HCT116 (cell line): Measurements from ENCODE around the gene KCNK6. TPM values are rescaled to one million over a fixed set of nuclear protein-coding genes. Genes with fewer than 3 reads are reported as not detected.

ENCODE experiments used
- ATAC-seq: fragments of 200-7000 bp; cut with Tn5 transposase; 2 replicates; pipeline ENCODE4 v1.9.1; 2020; ENCODE audit warnings: mild to moderate bottlenecking, moderate library complexity
- BruUV-seq: library from RNA; stranded (reverse); fragments of 400-500 nt; replicated peaks from 2 replicates; lab custom pipeline; 2021; lab: Mats Ljungman, UMichigan
- CTCF ChIA-PET: fragments of 300-600 bp; sonication (Branson Sonifier 250); formaldehyde crosslinking; loops from one replicate; lab custom pipeline; 2021; ENCODE audit warnings: antibody characterized with exemption; lab: Charles Lee
- POLR2A ChIA-PET: fragments of 300-600, 350-600 bp; sonication (Branson Sonifier 250); formaldehyde crosslinking; loops from one replicate; lab custom pipeline; 2021; ENCODE audit warnings: antibody characterized with exemption; lab: Charles Lee
- RAD21 ChIA-PET, 2 experiments: fragments of 300-600 bp; sonication (Branson Sonifier 250); formaldehyde crosslinking; loops; one replicate each; lab custom pipeline; 2023; ENCODE audit warnings: low total read pairs in 2 of 2; ENCODE audit not compliant: uncharacterized antibody in 2 of 2, unreplicated experiment in 2 of 2, low non-redundant PET in 1 of 2; lab: Charles Lee
- DNase-seq: peaks from one replicate; pipeline ENCODE4 v3.0.0-alpha.2; 2010; ENCODE audit warnings: low read depth, low spot score
- H2AFZ ChIP-seq: fragments of 200-600 bp; shearing (Covaris generic), sonication (generic); 2 replicates; pipeline ENCODE4 v1.6.1; 2017; ENCODE audit warnings: low read depth, mixed run types, mixed read lengths, antibody characterized with exemption, low read length; ENCODE audit not compliant: poor library complexity, severe bottlenecking
- H3K27ac ChIP-seq: 2 replicates; pipeline ENCODE4 v1.5.1; 2012; ENCODE audit warnings: low read depth, low read length
- H3K27me3 ChIP-seq: fragments of 200-600 bp; sonication (generic); 2 replicates; pipeline ENCODE4 v1.6.1; 2016; ENCODE audit warnings: mixed run types, low read length, mixed read lengths; ENCODE audit not compliant: insufficient read depth
- H3K36me3 ChIP-seq, 2 experiments: fragments of 200-500 bp in 1 of 2; fragments of 200-600 bp in 1 of 2; sonication (Bioruptor generic) in 1 of 2; sonication (generic) in 1 of 2; 2 replicates each; pipeline versions ENCODE4 v1.5.1 to v1.6.1; 2014 to 2016; ENCODE audit warnings: low read length in 2 of 2, inconsistent platforms in 1 of 2, mixed read lengths in 1 of 2, mixed run types in 1 of 2; ENCODE audit not compliant: insufficient read depth in 2 of 2, control insufficient read depth in 1 of 2
- H3K4me1 ChIP-seq, 2 experiments: fragments of 200-600 bp in 1 of 2; sonication (generic) in 1 of 2; 2 replicates each; pipeline versions ENCODE4 v1.5.1 to v1.6.1; 2012 to 2017; ENCODE audit warnings: low read length in 2 of 2, inconsistent platforms in 1 of 2, mild to moderate bottlenecking in 1 of 2, mixed read lengths in 1 of 2, mixed run types in 1 of 2, moderate library complexity in 1 of 2; ENCODE audit not compliant: insufficient read depth in 2 of 2, control insufficient read depth in 1 of 2
- H3K4me2 ChIP-seq: fragments of 200-600 bp; sonication (generic); 2 replicates; pipeline ENCODE4 v1.6.1; 2017; ENCODE audit warnings: mixed run types, low read length, mixed read lengths
- H3K4me3 ChIP-seq, 2 experiments: fragments of 200-600 bp in 1 of 2; sonication (generic) in 1 of 2; replicated peaks in 1 of 2; 2 replicates each; pipeline ENCODE4 v1.5.1; 2011 to 2016; ENCODE audit warnings: low read length in 2 of 2, control low read depth in 1 of 2, low read depth in 1 of 2, mild to moderate bottlenecking in 1 of 2, mixed read lengths in 1 of 2, mixed run types in 1 of 2
- H3K79me2 ChIP-seq: fragments of 200-600 bp; sonication (generic); 2 replicates; pipeline ENCODE4 v1.6.1; 2017; ENCODE audit warnings: mild to moderate bottlenecking, mixed run types, low read length, moderate library complexity, mixed read lengths; ENCODE audit not compliant: insufficient read depth
- H3K9ac ChIP-seq: fragments of 200-600 bp; sonication (generic); 2 replicates; pipeline ENCODE4 v1.6.1; 2016; ENCODE audit warnings: low read length, mixed read lengths
- H3K9me2 ChIP-seq: fragments of 200-600 bp; sonication (generic), shearing (Covaris generic); 2 replicates; pipeline ENCODE4 v1.6.1; 2017; ENCODE audit warnings: mixed run types, mild to moderate bottlenecking, moderate library complexity; ENCODE audit not compliant: insufficient read depth
- H3K9me3 ChIP-seq, 2 experiments: fragments of 200-500 bp in 1 of 2; fragments of 200-600 bp in 1 of 2; sonication (Bioruptor generic) in 1 of 2; sonication (generic) in 1 of 2; 2 replicates each; pipeline ENCODE4 v1.6.1; 2014 to 2017; ENCODE audit warnings: low read length in 2 of 2, mixed read lengths in 2 of 2, inconsistent platforms in 1 of 2, low read depth in 1 of 2, mild to moderate bottlenecking in 1 of 2, mixed run types in 1 of 2, moderate library complexity in 1 of 2; ENCODE audit not compliant: control insufficient read depth in 1 of 2, insufficient read depth in 1 of 2
- H4K20me1 ChIP-seq: fragments of 200-600 bp; sonication (generic), shearing (Covaris generic); 2 replicates; pipeline ENCODE4 v1.6.1; 2017; ENCODE audit warnings: mixed run types, mild to moderate bottlenecking, moderate library complexity; ENCODE audit not compliant: insufficient read depth
- ELF1 ChIP-seq: IDR thresholded peaks from 2 replicates; pipeline ENCODE4 v1.6.1; 2012; ENCODE audit warnings: low read depth, borderline replicate concordance
- EZH2phosphoT487 ChIP-seq: fragments of 200-600 bp; IDR thresholded peaks from 2 replicates; pipeline ENCODE4 v1.6.1; 2018; ENCODE audit warnings: antibody characterized with exemption, borderline replicate concordance
- MAX ChIP-seq: IDR thresholded peaks from 2 replicates; pipeline ENCODE4 v1.6.1; 2012
- POLR2A ChIP-seq: IDR thresholded peaks from 2 replicates; pipeline ENCODE4 v1.7.0; 2011; ENCODE audit warnings: borderline replicate concordance; ENCODE audit not compliant: insufficient read depth, insufficient read length; ENCODE audit errors: extremely low read depth
- POLR2AphosphoS5 ChIP-seq: IDR thresholded peaks from 2 replicates; pipeline ENCODE4 v1.6.1; 2011; ENCODE audit warnings: mild to moderate bottlenecking, low read depth, low read length, moderate library complexity
- YY1 ChIP-seq: IDR thresholded peaks from 2 replicates; pipeline ENCODE4 v1.6.1; 2011; ENCODE audit warnings: low read length, low read depth, moderate library complexity, mild to moderate bottlenecking; ENCODE audit not compliant: insufficient replicate concordance; ENCODE audit errors: extremely low read depth
- ZBTB33 ChIP-seq: IDR thresholded peaks from 2 replicates; pipeline ENCODE4 v1.6.1; 2011; ENCODE audit warnings: mild to moderate bottlenecking, low read length, moderate library complexity; ENCODE audit not compliant: insufficient replicate concordance; ENCODE audit errors: extremely low read depth
- ZNF274 ChIP-seq: fragments of 200-500 bp; sonication (Bioruptor generic); IDR thresholded peaks from 2 replicates; pipeline ENCODE4 v1.6.1; 2014; ENCODE audit warnings: mild to moderate bottlenecking, low read depth, low read length, inconsistent platforms
- intact Hi-C: fragments of 100-400 bp; cut with micrococcal nuclease; formaldehyde crosslinking; loops from 2 replicates; pipeline ENCODE4 v1.10.0; 2022
- total RNA-seq: library from RNA; stranded (reverse); gene quantifications from one replicate; pipeline ENCODE4 v1.2.1, GENCODE V29; 2021; ENCODE audit not compliant: unreplicated experiment

KCNK6 gene
- total RNA-seq, 1 experiment from 2014 or later: 11.0 TPM

GRCh38 chr19:38323291-38323690, 3.6 kb downstream of the KCNK6 start:
- ATAC-seq: no peak
- RAD21 ChIA-PET: no interaction called here
- CTCF ChIA-PET: no interaction called here
- H3K9me3 ChIP-seq: no peaks in the 10 kb centered on the region
- H3K27ac ChIP-seq: no peak overlapping the region
- no peak for DNase-seq
- no peak overlapping the region for H3K4me2 ChIP-seq
- peaks cover 30% of the 10 kb centered on the region for H3K79me2 ChIP-seq
- no peaks in the 10 kb centered on the region for H3K27me3 ChIP-seq
- intact Hi-C loops: no loop called here
- H4K20me1 ChIP-seq: no peaks in the 10 kb centered on the region
- H3K36me3 ChIP-seq: peaks cover 11 to 20% of the 10 kb centered on the region in 2 experiments; a peak in 3 of 4 replicates
- POLR2A ChIA-PET: no interaction called here
- H2AFZ ChIP-seq: no peak overlapping the region
- H3K9ac ChIP-seq: no peak overlapping the region
- peaks cover 8 to 33% of the 10 kb centered on the region in 2 experiments for H3K4me1 ChIP-seq
- TF ChIP-seq EZH2phosphoT487 (no peak), MAX (no peak), POLR2AphosphoS5 (no peak), ZBTB33 (no peak), ELF1 (no peak), POLR2A (no peak), YY1 (no peak), ZNF274 (no peak)
- H3K4me3 ChIP-seq: no peak overlapping the region
- no TSS peak for BruUV-seq
- no peaks in the 10 kb centered on the region for H3K9me2 ChIP-seq
